PC-9 (cell line): Measurements from ENCODE around the gene AK9.

Source experiments
- EZH2 ChIP-seq: fragments of 200-600 bp; sonication (generic); IDR thresholded peaks from 2 replicates; pipeline ENCODE4 v1.8.0; 2017; ENCODE audit warnings: antibody characterized with exemption, low read depth
- TF ChIP-seq, protein P1 (sequence below): fragments of 200-600 bp; sonication (generic); conservative IDR thresholded peaks from 2 replicates; pipeline ENCODE4 v1.6.1; 2017; ENCODE audit warnings: mixed run types, antibody characterized with exemption, mild to moderate bottlenecking, moderate library complexity

DNA sequence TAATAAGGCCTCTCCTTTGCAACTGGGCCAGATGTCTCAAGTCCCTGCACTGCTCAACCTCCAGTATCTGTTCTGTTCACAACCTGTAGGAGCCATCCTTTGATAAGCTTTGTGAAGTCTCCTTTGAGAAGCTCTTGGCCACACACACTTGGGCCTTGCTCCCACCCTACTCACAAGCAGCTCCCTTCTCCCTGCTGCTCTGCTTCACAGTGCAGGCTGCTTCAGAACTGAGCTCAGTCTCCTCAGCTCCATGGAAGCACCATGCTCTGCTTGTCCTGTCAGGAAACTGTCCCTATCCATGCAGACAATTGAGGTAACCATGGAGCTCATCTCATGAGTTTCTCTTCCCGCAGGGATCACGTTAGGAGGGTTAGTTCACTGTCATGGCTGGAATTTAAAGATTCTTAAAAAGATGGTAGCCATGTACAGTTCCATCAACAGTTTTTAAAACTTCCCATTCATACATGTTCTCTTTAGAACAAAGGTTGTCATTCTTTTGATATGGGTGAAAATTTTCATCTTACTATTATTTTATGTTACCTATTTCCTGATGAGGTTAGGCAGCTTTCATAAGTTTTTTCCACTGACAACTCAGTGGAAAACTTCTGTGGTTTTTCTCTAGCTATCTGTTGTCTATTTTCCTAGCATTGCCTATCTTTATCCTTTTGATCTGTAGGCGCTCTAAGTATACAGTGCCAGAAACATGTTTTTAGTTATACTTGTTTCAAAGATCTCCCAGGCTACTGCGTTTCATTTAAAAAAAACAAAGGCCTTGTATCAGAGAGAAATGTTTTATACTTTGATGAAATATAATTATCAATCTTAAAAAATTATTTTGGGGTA lies 62.6 kb downstream of the AK9 start:
- TF ChIP-seq, protein P1, sequence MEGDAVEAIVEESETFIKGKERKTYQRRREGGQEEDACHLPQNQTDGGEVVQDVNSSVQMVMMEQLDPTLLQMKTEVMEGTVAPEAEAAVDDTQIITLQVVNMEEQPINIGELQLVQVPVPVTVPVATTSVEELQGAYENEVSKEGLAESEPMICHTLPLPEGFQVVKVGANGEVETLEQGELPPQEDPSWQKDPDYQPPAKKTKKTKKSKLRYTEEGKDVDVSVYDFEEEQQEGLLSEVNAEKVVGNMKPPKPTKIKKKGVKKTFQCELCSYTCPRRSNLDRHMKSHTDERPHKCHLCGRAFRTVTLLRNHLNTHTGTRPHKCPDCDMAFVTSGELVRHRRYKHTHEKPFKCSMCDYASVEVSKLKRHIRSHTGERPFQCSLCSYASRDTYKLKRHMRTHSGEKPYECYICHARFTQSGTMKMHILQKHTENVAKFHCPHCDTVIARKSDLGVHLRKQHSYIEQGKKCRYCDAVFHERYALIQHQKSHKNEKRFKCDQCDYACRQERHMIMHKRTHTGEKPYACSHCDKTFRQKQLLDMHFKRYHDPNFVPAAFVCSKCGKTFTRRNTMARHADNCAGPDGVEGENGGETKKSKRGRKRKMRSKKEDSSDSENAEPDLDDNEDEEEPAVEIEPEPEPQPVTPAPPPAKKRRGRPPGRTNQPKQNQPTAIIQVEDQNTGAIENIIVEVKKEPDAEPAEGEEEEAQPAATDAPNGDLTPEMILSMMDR: no peak
- no peak for TF ChIP-seq EZH2
